Mesodermal cell (in vitro differentiated cells): Measurements from ENCODE around the gene USP6.
"Not testable (repeated sequence)": the region's sequence is repeated elsewhere in the genome, so short reads cannot be mapped to it uniquely, and the experiment has no call there.

Experiments used
- H3K27ac ChIP-seq: 2 replicates; pipeline ENCODE4 v1.7.0; 2013; ENCODE audit warnings: mild to moderate bottlenecking, low read depth, low read length, moderate library complexity; ENCODE audit not compliant: severe bottlenecking
- H3K36me3 ChIP-seq: 2 replicates; pipeline ENCODE4 v1.7.1; 2013; ENCODE audit warnings: mild to moderate bottlenecking, low read length, moderate library complexity; ENCODE audit not compliant: control insufficient read depth, insufficient read depth
- H3K4me1 ChIP-seq: one replicate; pipeline ENCODE4 v1.7.1; 2013; ENCODE audit warnings: mild to moderate bottlenecking, low read length; ENCODE audit not compliant: insufficient read depth, control insufficient read depth, poor library complexity, severe bottlenecking
- H3K4me3 ChIP-seq: 2 replicates; pipeline ENCODE4 v1.7.0; 2013; ENCODE audit warnings: low read length, control low read depth, mild to moderate bottlenecking; ENCODE audit not compliant: insufficient read depth, poor library complexity, severe bottlenecking; ENCODE audit errors: extremely low read depth
- H3K9me3 ChIP-seq: 2 replicates; pipeline ENCODE4 v1.7.1; 2013; ENCODE audit warnings: mild to moderate bottlenecking, low read length, moderate library complexity; ENCODE audit not compliant: control insufficient read depth
- WGBS, 2 experiments: methylation state at CpG; one replicate each; pipeline ENCODE4 v1.1.5; 2013; ENCODE audit warnings: missing lambda C conversion rate in 2 of 2; ENCODE audit not compliant: insufficient coverage in 2 of 2; 5-methylcytosine and 5-hydroxymethylcytosine counted together

Gene USP6

GRCh38 chr17:5136580-5137412, 21.0 kb downstream of the USP6 start:
- WGBS, 2 experiments: 94 to 98% methylated on average over 11 to 12 of the region's 14 CpGs
- not testable (repeated sequence) for H3K4me1 ChIP-seq, H3K27ac ChIP-seq, H3K9me3 ChIP-seq, H3K36me3 ChIP-seq, H3K4me3 ChIP-seq

GRCh38 chr17:5137511-5138197, 21.8 kb downstream of the USP6 start:
- not testable (repeated sequence) for H3K4me1 ChIP-seq, H3K36me3 ChIP-seq, H3K9me3 ChIP-seq, H3K4me3 ChIP-seq, H3K27ac ChIP-seq
- 89 to 97% methylated on average over 10 to 12 of the region's 15 CpGs for WGBS, 2 experiments

GRCh38 chr17:5138198-5138544, 22.3 kb downstream of the USP6 start:
- WGBS, 2 experiments: 90 to 99% methylated on average over 3 to 9 of the region's 9 CpGs
- not testable (repeated sequence) for H3K36me3 ChIP-seq, H3K4me1 ChIP-seq, H3K27ac ChIP-seq, H3K9me3 ChIP-seq, H3K4me3 ChIP-seq

GRCh38 chr17:5138616-5139457, 23.0 kb downstream of the USP6 start:
- Histone ChIP-seq H3K4me1 (no peaks in the 10 kb centered on the region), H3K27ac (no peak overlapping the region), H3K36me3 (no peaks in the 10 kb centered on the region), H3K9me3 (no peaks in the 10 kb centered on the region), H3K4me3 (no peak overlapping the region)
- WGBS, 2 experiments: 92 to 94% methylated on average over 19 to 23 of the region's 24 CpGs

GRCh38 chr17:5139458-5139732, 23.6 kb downstream of the USP6 start:
- H3K36me3 ChIP-seq: no peaks in the 10 kb centered on the region
- H3K9me3 ChIP-seq: no peaks in the 10 kb centered on the region
- H3K4me3 ChIP-seq: no peak overlapping the region
- H3K4me1 ChIP-seq: no peaks in the 10 kb centered on the region
- 85 to 93% methylated on average over 5 of the region's 5 CpGs for WGBS, 2 experiments
- no peak overlapping the region for H3K27ac ChIP-seq

- WGBS, 2 experiments: 92 to 93% methylated on average over 5 of the region's 18 CpGs
- not testable (repeated sequence) for H3K36me3 ChIP-seq, H3K4me1 ChIP-seq, H3K27ac ChIP-seq, H3K4me3 ChIP-seq, H3K9me3 ChIP-seq
These were observed 27.0 kb downstream of the USP6 start for GRCh38 chr17:5142877-5143276.

GRCh38 chr17:5146122-5146521, 30.3 kb downstream of the USP6 start:
- not testable (repeated sequence) for H3K4me3 ChIP-seq, H3K27ac ChIP-seq, H3K4me1 ChIP-seq, H3K36me3 ChIP-seq, H3K9me3 ChIP-seq
- WGBS, 2 experiments: no CpG with 5 or more reads among the region's 1 CpG

- not testable (repeated sequence) for H3K36me3 ChIP-seq, H3K9me3 ChIP-seq, H3K4me3 ChIP-seq, H3K27ac ChIP-seq, H3K4me1 ChIP-seq
- WGBS, 2 experiments: no CpG with 5 or more reads among the region's 1 CpG
These were observed 44.9 kb downstream of the USP6 start for GRCh38 chr17:5160702-5161101.

GRCh38 chr17:5161793-5162192, 46.0 kb downstream of the USP6 start:
- not testable (repeated sequence) for H3K4me3 ChIP-seq, H3K27ac ChIP-seq, H3K36me3 ChIP-seq, H3K4me1 ChIP-seq, H3K9me3 ChIP-seq
- WGBS, 2 experiments: 100% methylated on average over 2 of the region's 3 CpGs; no CpG with 5 or more reads in 1 of the 2 experiments

GRCh38 chr17:5164436-5164835, 48.6 kb downstream of the USP6 start:
- no peak overlapping the region for H3K27ac ChIP-seq
- H3K4me1 ChIP-seq: no peaks in the 10 kb centered on the region
- WGBS, 2 experiments: 77 to 83% methylated on average over 1 to 3 of the region's 6 CpGs
- H3K9me3 ChIP-seq: no peaks in the 10 kb centered on the region
- no peak overlapping the region for H3K4me3 ChIP-seq
- no peaks in the 10 kb centered on the region for H3K36me3 ChIP-seq
